ENCODE results near the gene ST7. TPM values are rescaled to one million over a fixed set of nuclear protein-coding genes. Genes with fewer than 3 reads are reported as not detected.

ST7 gene
- total RNA-seq, 1 donor: 19.9 TPM

DNA sequence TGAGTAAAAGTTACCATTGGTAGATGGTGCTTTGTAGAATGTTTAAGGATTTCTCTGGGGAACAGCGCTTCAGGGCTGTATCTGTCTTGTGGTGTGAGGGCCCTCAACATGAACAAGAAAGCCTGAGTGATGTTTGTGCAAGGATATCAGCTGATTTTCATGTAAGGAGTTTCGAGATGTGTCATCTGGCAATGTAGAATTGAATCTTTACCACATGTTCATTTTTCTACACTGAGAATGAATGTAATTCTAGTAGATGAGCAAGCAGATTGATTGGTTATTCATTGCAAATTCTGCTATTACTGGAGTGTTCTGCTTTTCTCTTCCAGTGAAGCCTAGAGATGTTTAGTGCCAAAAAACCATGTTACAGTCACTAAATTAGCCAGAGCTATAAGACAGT, 87.7 kb downstream of the ST7 start:
- peak; percentile 44 for DNase-seq (ENCODE audit: insufficient read length, low spot score, missing footprints)
- Histone ChIP-seq H3K36me3 (ENCODE audit: insufficient read depth, low read length) (no peaks in the 10 kb centered on the region), H3K4me3 (ENCODE audit: insufficient read depth, low read length) (no peak overlapping the region), H2AFZ (ENCODE audit: low read length) (no peak overlapping the region), H3K4me1 (ENCODE audit: insufficient read depth, low read length) (peaks cover 15% of the 10 kb centered on the region), H3K79me2 (ENCODE audit: insufficient read depth, low read length) (peaks cover 26% of the 10 kb centered on the region), H3K4me2 (ENCODE audit: insufficient read depth, low read length) (peak overlapping the region; percentile 23), H3K9me3 (ENCODE audit: low read depth, low read length) (no peaks in the 10 kb centered on the region), H3K27ac (ENCODE audit: low read depth, low read length) (peak overlapping the region; percentile 81), H3K27me3 (ENCODE audit: insufficient read depth, low read length) (no peaks in the 10 kb centered on the region), H4K20me1 (ENCODE audit: insufficient read depth, low read length) (peaks cover 6% of the 10 kb centered on the region)
- TF ChIP-seq CTCF (IDR thresholded peaks at IDR 0.05; ENCODE audit: extremely low read depth, low read depth, low read length): no peak

DNA sequence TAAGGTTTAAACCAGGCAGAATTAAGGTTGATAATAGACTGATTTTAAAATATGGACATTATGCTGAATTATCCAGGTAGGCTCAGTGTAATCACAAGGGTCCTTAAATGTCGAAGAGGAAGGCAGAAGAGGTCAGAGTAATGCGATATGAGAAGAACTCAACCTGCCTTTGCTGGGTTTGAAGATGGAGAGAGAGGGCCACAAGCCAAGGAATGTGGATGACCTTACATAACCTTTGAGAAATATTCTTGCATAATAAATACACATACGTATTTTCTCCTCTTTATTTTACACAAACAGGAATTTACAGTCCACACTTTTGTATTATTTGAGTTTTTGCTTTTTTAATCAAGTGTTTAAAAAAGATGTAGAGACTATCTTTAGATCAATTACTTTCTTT, 88.5 kb downstream of the ST7 start:
- Histone ChIP-seq H3K9me3 (ENCODE audit: low read depth, low read length) (no peaks in the 10 kb centered on the region), H3K79me2 (ENCODE audit: insufficient read depth, low read length) (peaks cover 30% of the 10 kb centered on the region), H2AFZ (ENCODE audit: low read length) (no peak overlapping the region), H3K4me1 (ENCODE audit: insufficient read depth, low read length) (peaks cover 15% of the 10 kb centered on the region), H4K20me1 (ENCODE audit: insufficient read depth, low read length) (peaks cover 6% of the 10 kb centered on the region), H3K4me2 (ENCODE audit: insufficient read depth, low read length) (no peak overlapping the region), H3K36me3 (ENCODE audit: insufficient read depth, low read length) (no peaks in the 10 kb centered on the region), H3K27ac (ENCODE audit: low read depth, low read length) (peak overlapping the region; percentile 81), H3K27me3 (ENCODE audit: insufficient read depth, low read length) (no peaks in the 10 kb centered on the region), H3K4me3 (ENCODE audit: insufficient read depth, low read length) (no peak overlapping the region)
- no peak for TF ChIP-seq CTCF (IDR thresholded peaks at IDR 0.05; ENCODE audit: extremely low read depth, low read depth, low read length)
- DNase-seq (ENCODE audit: insufficient read length, low spot score, missing footprints): no peak

GRCh38 chr7:117043108-117043825, 90.0 kb downstream of the ST7 start:
- Histone ChIP-seq H3K79me2 (ENCODE audit: insufficient read depth, low read length) (peaks cover 37% of the 10 kb centered on the region), H3K4me2 (ENCODE audit: insufficient read depth, low read length) (no peak overlapping the region), H3K27me3 (ENCODE audit: insufficient read depth, low read length) (no peaks in the 10 kb centered on the region), H2AFZ (ENCODE audit: low read length) (no peak overlapping the region), H4K20me1 (ENCODE audit: insufficient read depth, low read length) (peaks cover 6% of the 10 kb centered on the region), H3K4me1 (ENCODE audit: insufficient read depth, low read length) (peaks cover 15% of the 10 kb centered on the region), H3K36me3 (ENCODE audit: insufficient read depth, low read length) (no peaks in the 10 kb centered on the region), H3K9me3 (ENCODE audit: low read depth, low read length) (no peaks in the 10 kb centered on the region), H3K27ac (ENCODE audit: low read depth, low read length) (no peak overlapping the region), H3K4me3 (ENCODE audit: insufficient read depth, low read length) (no peak overlapping the region)
- no peak for TF ChIP-seq CTCF (IDR thresholded peaks at IDR 0.05; ENCODE audit: extremely low read depth, low read depth, low read length)
- no peak for DNase-seq (ENCODE audit: insufficient read length, low spot score, missing footprints)

GRCh38 chr7:117044664-117045063, 91.4 kb downstream of the ST7 start:
- Histone ChIP-seq H3K4me3 (ENCODE audit: insufficient read depth, low read length) (no peak overlapping the region), H3K4me1 (ENCODE audit: insufficient read depth, low read length) (peaks cover 15% of the 10 kb centered on the region), H4K20me1 (ENCODE audit: insufficient read depth, low read length) (peaks cover 6% of the 10 kb centered on the region), H3K27ac (ENCODE audit: low read depth, low read length) (no peak overlapping the region), H3K36me3 (ENCODE audit: insufficient read depth, low read length) (no peaks in the 10 kb centered on the region), H2AFZ (ENCODE audit: low read length) (no peak overlapping the region), H3K9me3 (ENCODE audit: low read depth, low read length) (no peaks in the 10 kb centered on the region), H3K79me2 (ENCODE audit: insufficient read depth, low read length) (peaks cover 50% of the 10 kb centered on the region), H3K4me2 (ENCODE audit: insufficient read depth, low read length) (no peak overlapping the region), H3K27me3 (ENCODE audit: insufficient read depth, low read length) (no peaks in the 10 kb centered on the region)
- TF ChIP-seq CTCF (IDR thresholded peaks at IDR 0.05; ENCODE audit: extremely low read depth, low read depth, low read length): no peak
- no peak for DNase-seq (ENCODE audit: insufficient read length, low spot score, missing footprints)

All from osteoblast (primary cell).